Loucy (cell line): Measurements from ENCODE around the gene MRPS35.

Experiments used
- EZH2phosphoT487 ChIP-seq: fragments of 200-600 bp; IDR thresholded peaks from 2 replicates; pipeline ENCODE4 v1.6.1; 2018; ENCODE audit warnings: antibody characterized with exemption, mild to moderate bottlenecking, moderate library complexity, borderline replicate concordance
- TF ChIP-seq, protein P1 (sequence below): fragments of 200-600 bp; sonication (generic); conservative IDR thresholded peaks from 2 replicates; pipeline ENCODE4 v1.5.1; 2014; ENCODE audit warnings: mild to moderate bottlenecking, antibody characterized with exemption, low read length

DNA sequence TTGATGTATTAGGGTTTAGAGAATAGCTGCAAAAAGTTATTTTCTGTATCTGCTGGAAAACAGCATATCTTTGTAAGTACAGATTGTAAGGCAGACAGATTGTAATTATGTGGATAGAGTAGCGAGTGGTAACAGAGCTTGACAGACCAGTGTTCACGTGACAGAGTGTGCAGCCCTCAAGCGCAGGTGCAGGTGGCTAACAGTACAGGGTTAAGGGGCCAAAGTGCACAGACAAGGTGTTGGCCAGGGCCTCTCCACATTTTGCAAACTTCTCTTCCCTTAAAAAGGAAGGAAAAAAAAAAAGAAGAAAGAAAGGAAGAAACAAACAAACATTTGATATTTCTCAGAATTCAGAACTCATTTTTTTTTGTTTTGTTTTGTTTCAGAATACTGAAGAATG is 44.2 kb downstream of the MRPS35 start:
- TF ChIP-seq, protein P1, sequence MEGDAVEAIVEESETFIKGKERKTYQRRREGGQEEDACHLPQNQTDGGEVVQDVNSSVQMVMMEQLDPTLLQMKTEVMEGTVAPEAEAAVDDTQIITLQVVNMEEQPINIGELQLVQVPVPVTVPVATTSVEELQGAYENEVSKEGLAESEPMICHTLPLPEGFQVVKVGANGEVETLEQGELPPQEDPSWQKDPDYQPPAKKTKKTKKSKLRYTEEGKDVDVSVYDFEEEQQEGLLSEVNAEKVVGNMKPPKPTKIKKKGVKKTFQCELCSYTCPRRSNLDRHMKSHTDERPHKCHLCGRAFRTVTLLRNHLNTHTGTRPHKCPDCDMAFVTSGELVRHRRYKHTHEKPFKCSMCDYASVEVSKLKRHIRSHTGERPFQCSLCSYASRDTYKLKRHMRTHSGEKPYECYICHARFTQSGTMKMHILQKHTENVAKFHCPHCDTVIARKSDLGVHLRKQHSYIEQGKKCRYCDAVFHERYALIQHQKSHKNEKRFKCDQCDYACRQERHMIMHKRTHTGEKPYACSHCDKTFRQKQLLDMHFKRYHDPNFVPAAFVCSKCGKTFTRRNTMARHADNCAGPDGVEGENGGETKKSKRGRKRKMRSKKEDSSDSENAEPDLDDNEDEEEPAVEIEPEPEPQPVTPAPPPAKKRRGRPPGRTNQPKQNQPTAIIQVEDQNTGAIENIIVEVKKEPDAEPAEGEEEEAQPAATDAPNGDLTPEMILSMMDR, result no peak
- TF ChIP-seq EZH2phosphoT487, result no peak
